Keratinocyte (primary cell): ENCODE data around the gene STIMATE. TPM values are rescaled to one million over a fixed set of nuclear protein-coding genes. Genes with fewer than 3 reads are reported as not detected.

ENCODE experiments used
- DNase-seq: peaks from one replicate; pipeline ENCODE4 v3.0.0-alpha.2; 2011; ENCODE audit warnings: low read depth, missing footprints, low spot score
- FAIRE-seq: peaks from 2 replicates; lab custom pipeline; 2011; peaks lifted over from hg19 to GRCh38; lab: Jason Lieb, UNC
- H2AFZ ChIP-seq: 2 replicates; pipeline ENCODE4 v1.6.0; 2012; ENCODE audit warnings: low read length, control low read depth, inconsistent platforms; ENCODE audit not compliant: control insufficient read depth
- H3K27ac ChIP-seq: 2 replicates; pipeline ENCODE4 v1.5.1; 2011; ENCODE audit warnings: low read length; ENCODE audit not compliant: control insufficient read depth, insufficient read depth
- H3K27me3 ChIP-seq: 3 replicates; pipeline ENCODE4 v1.6.0; 2011; ENCODE audit warnings: low read length; ENCODE audit not compliant: control insufficient read depth, insufficient read depth; ENCODE audit errors: extremely low read depth
- H3K36me3 ChIP-seq, 2 experiments: 2 replicates in 1 of 2; 3 replicates in 1 of 2; pipeline ENCODE4 v1.5.1; 2011; ENCODE audit warnings: low read length in 2 of 2, mild to moderate bottlenecking in 1 of 2; ENCODE audit not compliant: control insufficient read depth in 2 of 2, insufficient read depth in 2 of 2; ENCODE audit errors: extremely low read depth in 1 of 2
- H3K4me1 ChIP-seq: 3 replicates; pipeline ENCODE4 v1.5.1; 2011; ENCODE audit warnings: low read length; ENCODE audit not compliant: control insufficient read depth, insufficient read depth; ENCODE audit errors: extremely low read depth
- H3K4me2 ChIP-seq: 3 replicates; pipeline ENCODE4 v1.6.0; 2011; ENCODE audit warnings: low read depth, low read length; ENCODE audit not compliant: control insufficient read depth, insufficient read depth; ENCODE audit errors: extremely low read depth
- H3K4me3 ChIP-seq, 3 experiments: fragments of 200-600 bp in 1 of 3; sonication (generic) in 1 of 3; 2 replicates in 2 of 3; 3 replicates in 1 of 3; pipeline ENCODE4 v1.5.1; 2011 to 2016; ENCODE audit warnings: low read length in 3 of 3, mild to moderate bottlenecking in 3 of 3, control low read depth in 2 of 3, inconsistent platforms in 1 of 3, low read depth in 1 of 3, mixed read lengths in 1 of 3, mixed run types in 1 of 3, moderate library complexity in 1 of 3; ENCODE audit not compliant: control insufficient read depth in 2 of 3, insufficient read depth in 2 of 3; ENCODE audit errors: extremely low read depth in 1 of 3
- H3K79me2 ChIP-seq: 2 replicates; pipeline ENCODE4 v1.6.0; 2012; ENCODE audit warnings: low read length; ENCODE audit not compliant: control insufficient read depth, insufficient read depth
- H3K9ac ChIP-seq: 3 replicates; pipeline ENCODE4 v1.6.0; 2011; ENCODE audit warnings: low read length; ENCODE audit not compliant: control insufficient read depth, insufficient read depth; ENCODE audit errors: extremely low read depth
- H3K9me1 ChIP-seq: 3 replicates; pipeline ENCODE4 v1.6.0; 2011; ENCODE audit warnings: low read length; ENCODE audit not compliant: control insufficient read depth, insufficient read depth; ENCODE audit errors: extremely low read depth
- H3K9me3 ChIP-seq: 2 replicates; pipeline ENCODE4 v1.5.1; 2012; ENCODE audit warnings: low read depth, low read length; ENCODE audit not compliant: control insufficient read depth
- H4K20me1 ChIP-seq: 3 replicates; pipeline ENCODE4 v1.6.0; 2011; ENCODE audit warnings: low read length; ENCODE audit not compliant: control insufficient read depth, insufficient read depth; ENCODE audit errors: extremely low read depth
- CTCF ChIP-seq, 3 experiments: IDR thresholded peaks in 1 of 3; conservative IDR thresholded peaks in 1 of 3; optimal IDR thresholded peaks in 1 of 3; 2 replicates in 2 of 3; 3 replicates in 1 of 3; pipeline versions ENCODE3 to v1.5.1; 2011; ENCODE audit warnings: low read length in 3 of 3, mild to moderate bottlenecking in 3 of 3, moderate library complexity in 2 of 3, control low read depth in 1 of 3, inconsistent platforms in 1 of 3; ENCODE audit not compliant: insufficient read depth in 2 of 3; ENCODE audit errors: extremely low read depth in 1 of 3
- EZH2 ChIP-seq: IDR thresholded peaks from one replicate; pipeline ENCODE4 v1.6.1; 2012; ENCODE audit warnings: inconsistent platforms, mild to moderate bottlenecking, low read length, moderate library complexity
- dilution Hi-C: fragments of 300-500 bp; cut with MboI; formaldehyde crosslinking; loops from one replicate; pipeline ENCODE4 v1.7.0; 2020; ENCODE audit warnings: low sequenced_read_pairs; ENCODE audit not compliant: extremely low pct_ligation_motif_present
- polyA plus RNA-seq, 5 experiments: library from polyadenylated mRNA; depleted of rRNA in 3 of 5; stranded (reverse) in 3 of 5; stranded (forward) in 1 of 5; unstranded in 1 of 5; fragments of >200 nt; gene quantifications; 1 replicate in 1 of 5; 2 replicates in 3 of 5; 3 replicates in 1 of 5; pipeline versions ENCODE4 v1.2.1 to v1.2.3, GENCODE V29; 2011 to 2012; ENCODE audit warnings: missing spikeins in 2 of 5, low read depth in 1 of 5, low replicate concordance in 1 of 5

The STIMATE gene
- polyA plus RNA-seq, 1 donor (not counting 4 experiments of a cell fraction or from before 2014, with no cell fraction given) = 8.2 TPM

GRCh38 chr3:52912885-52913731 lies 15.8 kb upstream of the STIMATE start:
- H4K20me1 ChIP-seq = no peaks in the 10 kb centered on the region
- peaks cover 0 to 2% of the 10 kb centered on the region in 2 experiments for H3K36me3 ChIP-seq
- DNase-seq = no peak
- H3K79me2 ChIP-seq = no peaks in the 10 kb centered on the region
- H3K4me2 ChIP-seq = no peak overlapping the region
- no peak overlapping the region for H3K4me3 ChIP-seq
- TF ChIP-seq CTCF (optimal IDR thresholded peaks at IDR 0.05 in 1 of 3, IDR thresholded peaks at IDR 0.05 in 1 of 3, conservative IDR thresholded peaks at IDR 0.05 in 1 of 3; ENCODE audit: extremely low read depth in 1 of 3, insufficient read depth in 2 of 3, low read length in 3 of 3) (no peak), EZH2 (no peak)
- no peaks in the 10 kb centered on the region for H3K9me1 ChIP-seq
- dilution Hi-C loops = no loop called here
- H3K9me3 ChIP-seq = no peaks in the 10 kb centered on the region
- no peak overlapping the region for H3K27ac ChIP-seq
- no peak overlapping the region for H3K9ac ChIP-seq
- no peak overlapping the region for H2AFZ ChIP-seq
- no peaks in the 10 kb centered on the region for H3K4me1 ChIP-seq
- H3K27me3 ChIP-seq = no peaks in the 10 kb centered on the region
- no peak for FAIRE-seq

DNA sequence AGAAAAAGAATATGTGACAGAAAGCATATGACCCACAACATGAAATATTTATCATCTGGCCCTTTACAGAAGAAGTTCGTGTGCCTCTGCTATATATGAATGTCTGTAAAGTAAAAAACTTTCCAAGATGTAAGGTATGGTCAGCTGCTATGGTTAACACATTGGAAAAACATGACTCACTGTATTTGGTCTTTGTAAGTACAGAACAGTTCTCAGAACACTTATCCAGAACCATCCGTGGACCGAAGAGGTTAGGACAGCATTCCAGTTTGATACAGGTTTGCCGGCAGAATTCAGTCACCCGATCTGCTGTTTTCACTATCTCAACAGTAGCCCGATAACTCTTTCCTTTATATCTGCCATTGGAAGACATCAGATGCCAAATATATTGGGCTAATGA lies 13.5 kb upstream of the STIMATE start:
- H3K9me1 ChIP-seq = no peaks in the 10 kb centered on the region
- TF ChIP-seq EZH2 (no peak), CTCF (optimal IDR thresholded peaks at IDR 0.05 in 1 of 3, IDR thresholded peaks at IDR 0.05 in 1 of 3, conservative IDR thresholded peaks at IDR 0.05 in 1 of 3; ENCODE audit: extremely low read depth in 1 of 3, insufficient read depth in 2 of 3, low read length in 3 of 3) (no peak)
- no peak overlapping the region for H3K4me2 ChIP-seq
- H3K27me3 ChIP-seq = no peaks in the 10 kb centered on the region
- H3K9me3 ChIP-seq = no peaks in the 10 kb centered on the region
- H3K27ac ChIP-seq = no peak overlapping the region
- H3K79me2 ChIP-seq = no peaks in the 10 kb centered on the region
- H3K4me3 ChIP-seq = no peak overlapping the region
- H4K20me1 ChIP-seq = no peaks in the 10 kb centered on the region
- dilution Hi-C loops = no loop called here
- no peak overlapping the region for H3K9ac ChIP-seq
- H3K36me3 ChIP-seq = peaks cover 0 to 2% of the 10 kb centered on the region in 2 experiments
- no peak for DNase-seq
- FAIRE-seq = no peak
- no peak overlapping the region for H2AFZ ChIP-seq
- H3K4me1 ChIP-seq = no peaks in the 10 kb centered on the region
